DMS153 treated with DMSO at 0.1 percent for 48 hours (cell line): ENCODE measurements around the gene MEDAG.

Experiments
- DNase-seq: peaks from one replicate; lab custom pipeline; 2025; ENCODE audit not compliant: unreplicated experiment; lab: John Stamatoyannopoulos, UW

Gene MEDAG

GRCh38 chr13:30957258-30957943, 51.3 kb downstream of the MEDAG start:
- no peak for DNase-seq

DNA sequence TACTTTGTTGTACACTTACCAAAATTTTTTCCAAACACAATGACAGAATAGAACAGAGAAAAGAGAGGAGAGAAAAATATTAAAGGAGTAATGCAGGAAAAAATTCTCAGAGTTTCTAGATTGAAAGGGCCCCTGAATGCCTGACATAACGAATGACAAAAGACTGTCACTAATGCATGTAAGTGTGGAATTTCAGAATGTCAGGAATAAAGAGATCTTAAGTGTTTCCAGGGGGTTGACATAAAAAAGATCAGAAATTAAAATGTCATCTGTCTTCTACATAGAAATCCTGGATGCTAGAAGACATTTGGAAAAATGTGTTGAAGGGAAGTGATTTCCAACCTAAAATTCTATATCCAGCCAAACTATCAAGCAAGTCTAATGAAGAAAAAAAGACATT, 53.6 kb downstream of the MEDAG start:
- no peak for DNase-seq

GRCh38 chr13:30963791-30964190, 57.7 kb downstream of the MEDAG start:
- no peak for DNase-seq

DNA sequence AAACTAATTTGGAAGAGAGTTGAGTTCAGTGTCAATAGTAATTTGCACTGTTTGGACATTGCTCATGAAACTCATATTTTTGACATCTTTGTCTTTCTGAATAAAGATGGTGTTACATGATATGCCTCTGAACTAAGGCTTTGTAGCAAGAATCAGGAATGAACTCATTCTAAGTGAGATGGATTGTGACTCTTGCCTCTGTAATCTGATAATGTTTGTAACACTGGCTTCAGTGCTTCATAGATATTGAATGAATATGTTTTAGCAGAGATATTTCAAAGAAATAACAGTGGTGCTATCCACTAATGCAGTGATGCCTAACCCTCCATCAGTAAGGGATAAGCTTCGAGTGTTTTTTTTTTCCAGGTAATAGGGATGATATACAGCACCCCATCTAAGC, 59.3 kb downstream of the MEDAG start:
- DNase-seq: no peak

GRCh38 chr13:30966101-30966500, 60.0 kb downstream of the MEDAG start:
- no peak for DNase-seq

DNA sequence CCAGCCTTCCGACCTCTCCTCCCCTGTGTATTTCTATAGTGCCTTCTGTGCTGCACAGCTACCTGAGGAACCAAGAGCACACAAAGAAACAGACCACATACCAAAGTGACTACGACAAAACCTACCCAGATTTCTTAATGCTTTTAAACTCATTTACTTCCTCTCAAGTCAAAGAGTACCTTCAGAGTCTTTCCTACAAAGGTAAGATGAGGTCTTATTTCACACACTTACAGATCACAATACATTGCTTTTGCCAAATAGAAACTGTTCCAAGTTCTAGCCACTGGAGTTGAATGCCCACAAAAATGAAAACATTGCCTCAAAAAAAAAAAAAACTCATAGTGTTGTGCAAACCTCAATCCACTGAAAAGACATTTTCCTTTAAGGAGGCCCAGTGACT, 62.8 kb downstream of the MEDAG start:
- DNase-seq: no peak

- DNase-seq: no peak
Observed at GRCh38 chr13:30971575-30971974, 65.5 kb downstream of the MEDAG start.

DNA sequence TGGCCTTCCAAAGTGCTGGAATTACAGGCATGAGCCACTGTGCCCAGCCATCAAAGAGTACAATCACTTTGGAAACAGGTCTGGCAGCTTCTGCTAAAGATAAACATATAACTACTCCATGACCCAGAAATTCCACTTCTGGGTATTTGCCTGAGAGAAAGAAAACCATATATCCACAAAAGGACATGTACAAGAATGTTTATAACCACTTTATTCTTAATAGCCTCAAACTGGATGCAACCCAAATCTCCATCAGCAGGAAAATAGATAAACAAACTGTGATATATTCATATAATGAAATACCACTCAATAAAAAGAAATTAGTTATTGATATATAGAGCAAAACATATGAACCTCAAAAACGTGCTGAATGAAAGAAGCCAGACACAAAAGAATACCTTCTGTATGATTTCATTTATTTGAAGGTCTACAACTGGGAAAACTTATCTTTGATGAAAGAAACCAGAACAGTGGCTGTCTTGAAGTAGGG, 66.9 kb downstream of the MEDAG start:
- DNase-seq: no peak

DNA sequence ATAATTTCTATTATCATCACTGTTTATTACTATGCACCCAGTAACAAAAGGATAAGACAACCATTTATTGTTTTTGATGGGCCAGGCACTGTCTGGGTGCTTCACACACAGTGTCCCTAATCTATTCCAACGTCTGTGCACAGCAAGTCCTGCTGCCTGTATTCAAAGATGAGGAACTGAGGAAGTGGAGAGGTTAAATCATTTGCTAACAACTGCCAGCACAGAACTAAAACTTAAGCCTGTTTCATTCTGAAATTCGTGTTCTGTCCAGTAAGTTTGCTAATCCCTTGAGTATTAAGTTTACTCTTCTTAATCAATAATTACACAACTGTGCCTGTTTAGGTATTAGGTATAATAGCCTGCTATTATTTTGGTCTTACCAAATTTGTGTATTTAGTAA, 68.3 kb downstream of the MEDAG start:
- DNase-seq: no peak
